Measurements from ENCODE around the gene PCDHA1. TPM values are rescaled to one million over a fixed set of nuclear protein-coding genes. Genes with fewer than 3 reads are reported as not detected.
A peak's percentile ranks its signal among the peaks of the same experiment; 100 is the strongest.

Gene PCDHA1
- total and polyA plus RNA-seq, 2 donors (not counting 3 experiments of a cell fraction or from before 2014, with no cell fraction given): 0.04 TPM; not detected in 1

GRCh38 chr5:140925806-140926442 is 140.0 kb downstream of the PCDHA1 start, which contains the start of gene PCDHAC1:
Gene PCDHAC1, plus strand, starts transcription at chr5:140926299. Its CDS starts 594 bp downstream, at chr5:140926893.
- BruUV-seq (replicated peaks): no TSS peak
- Histone ChIP-seq H3K4me3 (replicated peaks in 1 of 3; ENCODE audit: insufficient read depth in 1 of 3, low read depth in 1 of 3, low read length in 3 of 3) (peak within 1 kb of the TSS in 2 of 3 experiments; percentile 1 to 23), H3K9ac (replicated peaks; ENCODE audit: extremely low read depth, insufficient read depth, low read length) (no peak within 1 kb of the TSS), H3K9me3 (replicated peaks; ENCODE audit: control insufficient read depth, insufficient read depth, low read length) (no peaks in the 10 kb centered on the region), H3K36me3 (ENCODE audit: control insufficient read depth in 2 of 2, extremely low read depth in 1 of 2, insufficient read depth in 2 of 2, low read length in 2 of 2) (no peaks in the 10 kb centered on the region), H3K27ac (ENCODE audit: insufficient read depth, low read depth, low read length) (no peak within 1 kb of the TSS), H3K79me2 (ENCODE audit: control insufficient read depth, insufficient read depth, low read length) (no peaks in the 10 kb centered on the region), H4K20me1 (replicated peaks; ENCODE audit: control insufficient read depth, extremely low read depth, insufficient read depth, low read length) (no peaks in the 10 kb centered on the region), H2AFZ (ENCODE audit: low read depth, low read length) (peak within 1 kb of the TSS; percentile 69), H3K9me1 (replicated peaks; ENCODE audit: control insufficient read depth, extremely low read depth, insufficient read depth, low read length) (no peaks in the 10 kb centered on the region), H3K27me3 (ENCODE audit: control insufficient read depth in 2 of 2, insufficient read depth in 2 of 2, low read length in 2 of 2) (peaks cover 23 to 25% of the 10 kb centered on the region in 2 experiments), H3K4me2 (ENCODE audit: insufficient read depth, low read length) (peak within 1 kb of the TSS; percentile 3), H3K4me1 (ENCODE audit: control insufficient read depth, extremely low read depth, insufficient read depth, low read length) (peaks cover 2% of the 10 kb centered on the region)
- FAIRE-seq: no peak
- DNase-seq (ENCODE audit: low read depth, low spot score): no peak
- intact Hi-C loops (cut with micrococcal nuclease): loop anchor here (1.0 to 5.0 kb wide), 2 partner anchors 44 to 115 kb away; partner anchors contain the start of gene PCDHA13
- TF ChIP-seq EZH2 (IDR thresholded peaks at IDR 0.05; ENCODE audit: borderline replicate concordance, low read depth, low read length, severe bottlenecking): peak; percentile 9
- no peak for TF ChIP-seq MAX (IDR thresholded peaks at IDR 0.05; ENCODE audit: insufficient read depth, insufficient read length)
- TF ChIP-seq MYC (IDR thresholded peaks at IDR 0.05; ENCODE audit: low read depth, low read length): no peak
- no peak for TF ChIP-seq CTCF (IDR thresholded peaks at IDR 0.05; ENCODE audit: extremely low read depth in 1 of 2, insufficient read depth in 1 of 2, low read depth in 1 of 2, low read length in 2 of 2)
- TF ChIP-seq GATA2 (IDR thresholded peaks at IDR 0.05; ENCODE audit: insufficient read depth, insufficient read length, low read depth, low read length): no peak
- dilution Hi-C loops (cut with MboI; ENCODE audit: extremely low pct_ligation_motif_present, low sequenced_read_pairs): no loop called here
- POLR2A ChIA-PET: no interaction called here
- CTCF ChIA-PET: interaction anchor here (1.5 to 2.4 kb wide), 3 partner anchors 102 to 114 kb away, joined by 4 to 34 read pairs (median 8); no protein-coding TSS in a partner anchor
